Neutrophil (primary cell): ENCODE measurements around the gene KCNIP3.

Source experiments
- H3K27ac ChIP-seq: fragments of 200-600 bp; sonication (generic); 2 replicates; pipeline ENCODE4 v1.5.1; 2016; ENCODE audit warnings: mild to moderate bottlenecking, moderate library complexity
- H3K27me3 ChIP-seq: fragments of 200-600 bp; sonication (generic); 2 replicates; pipeline ENCODE4 v1.6.0; 2016; ENCODE audit warnings: mild to moderate bottlenecking
- H3K36me3 ChIP-seq: fragments of 200-600 bp; sonication (generic); 2 replicates; pipeline ENCODE4 v1.5.1; 2017
- H3K4me1 ChIP-seq, 2 experiments: fragments of 200-600 bp in 1 of 2; sonication (generic) in 1 of 2; 1 replicate in 1 of 2; 2 replicates in 1 of 2; pipeline versions ENCODE4 v1.5.1 to v1.6.1; 2013 to 2016; ENCODE audit warnings: low read depth in 1 of 2, low read length in 1 of 2, mild to moderate bottlenecking in 1 of 2, moderate library complexity in 1 of 2; ENCODE audit not compliant: control insufficient read depth in 1 of 2, insufficient read depth in 1 of 2
- H3K4me3 ChIP-seq, 2 experiments: fragments of 200-600 bp in 1 of 2; sonication (generic) in 1 of 2; 1 replicate in 1 of 2; 2 replicates in 1 of 2; pipeline ENCODE4 v1.5.1; 2013 to 2016; ENCODE audit warnings: low read depth in 1 of 2, low read length in 1 of 2, mild to moderate bottlenecking in 1 of 2, moderate library complexity in 1 of 2
- H3K9me3 ChIP-seq: fragments of 200-600 bp; sonication (generic); 2 replicates; pipeline ENCODE4 v1.5.1; 2016
- CTCF ChIP-seq: fragments of 200-600 bp; sonication (generic); IDR thresholded peaks from 2 replicates; pipeline ENCODE4 v1.5.1; 2016; ENCODE audit warnings: antibody characterized with exemption

The KCNIP3 gene

GRCh38 chr2:95299961-95300360, 2.8 kb downstream of the KCNIP3 start:
- Histone ChIP-seq H3K27ac (no peak overlapping the region), H3K9me3 (no peaks in the 10 kb centered on the region), H3K4me1 (no peaks in the 10 kb centered on the region), H3K27me3 (peaks cover 18% of the 10 kb centered on the region), H3K4me3 (no peak overlapping the region), H3K36me3 (no peaks in the 10 kb centered on the region)
- no peak for TF ChIP-seq CTCF

GRCh38 chr2:95300450-95300849, 3.3 kb downstream of the KCNIP3 start:
- H3K4me1 ChIP-seq = no peaks in the 10 kb centered on the region
- no peak overlapping the region for H3K4me3 ChIP-seq
- H3K9me3 ChIP-seq = no peaks in the 10 kb centered on the region
- H3K27me3 ChIP-seq = peaks cover 18% of the 10 kb centered on the region
- no peak overlapping the region for H3K27ac ChIP-seq
- no peak for TF ChIP-seq CTCF
- no peaks in the 10 kb centered on the region for H3K36me3 ChIP-seq

- no peak overlapping the region for H3K27ac ChIP-seq
- H3K27me3 ChIP-seq = peaks cover 17% of the 10 kb centered on the region
- no peaks in the 10 kb centered on the region for H3K36me3 ChIP-seq
- no peaks in the 10 kb centered on the region for H3K4me1 ChIP-seq
- no peak for TF ChIP-seq CTCF
- no peaks in the 10 kb centered on the region for H3K9me3 ChIP-seq
- H3K4me3 ChIP-seq = no peak overlapping the region
Observed at GRCh38 chr2:95301186-95301585, 4.0 kb downstream of the KCNIP3 start.

GRCh38 chr2:95301876-95302641, 4.9 kb downstream of the KCNIP3 start:
- H3K36me3 ChIP-seq = no peaks in the 10 kb centered on the region
- no peak overlapping the region for H3K4me3 ChIP-seq
- no peaks in the 10 kb centered on the region for H3K9me3 ChIP-seq
- H3K27ac ChIP-seq = no peak overlapping the region
- no peaks in the 10 kb centered on the region for H3K4me1 ChIP-seq
- no peak for TF ChIP-seq CTCF
- H3K27me3 ChIP-seq = peaks cover 8% of the 10 kb centered on the region

GRCh38 chr2:95303191-95303919, 6.2 kb downstream of the KCNIP3 start:
- no peak overlapping the region for H3K4me3 ChIP-seq
- H3K9me3 ChIP-seq = no peaks in the 10 kb centered on the region
- no peaks in the 10 kb centered on the region for H3K36me3 ChIP-seq
- TF ChIP-seq CTCF = no peak
- no peaks in the 10 kb centered on the region for H3K27me3 ChIP-seq
- no peaks in the 10 kb centered on the region for H3K4me1 ChIP-seq
- no peak overlapping the region for H3K27ac ChIP-seq
